Right atrium auricular region (tissue), 2 donors: ENCODE measurements around the gene RAP1A. TPM values are rescaled to one million over a fixed set of nuclear protein-coding genes. Genes with fewer than 3 reads are reported as not detected.

ENCODE experiments used
- DNase-seq: peaks from one replicate; pipeline ENCODE4 v3.0.0-alpha.2; 2019; ENCODE audit warnings: low spot score
- H3K27ac ChIP-seq, 2 donors: fragments of 200-600 bp; sonication (generic); 1 replicate in 1 of 2; 2 replicates in 1 of 2; pipeline ENCODE4 v1.5.1; 2016 to 2019
- H3K27me3 ChIP-seq, 2 donors: fragments of 200-600 bp; sonication (generic); one replicate each; pipeline versions ENCODE4 v1.5.1 to v1.6.0; 2017 to 2019
- H3K36me3 ChIP-seq: fragments of 200-600 bp; sonication (generic); one replicate; pipeline ENCODE4 v1.5.1; 2016
- H3K4me1 ChIP-seq, 2 donors: fragments of 200-600 bp; sonication (generic); one replicate each; pipeline versions ENCODE4 v1.5.1 to v1.6.0; 2017 to 2019
- H3K4me3 ChIP-seq, 2 donors: fragments of 200-600 bp; sonication (generic); 1 replicate in 1 of 2; 2 replicates in 1 of 2; pipeline ENCODE4 v1.5.1; 2017 to 2019; ENCODE audit warnings: mild to moderate bottlenecking in 1 of 2, moderate library complexity in 1 of 2
- H3K9me3 ChIP-seq, 2 donors: fragments of 200-600 bp; sonication (generic); one replicate each; pipeline ENCODE4 v1.5.1; 2019
- total RNA-seq, 2 donors: library from RNA; depleted of rRNA; stranded (reverse); fragments of >200 nt; gene quantifications; one replicate each; pipeline ENCODE4 v1.1.0, GENCODE V29; 2016
- TF ChIP-seq, protein P1 (sequence below), 2 donors: fragments of 200-600 bp; sonication (generic); IDR thresholded peaks; one replicate each; pipeline ENCODE4 v1.5.1; 2019; ENCODE audit warnings: antibody characterized with exemption in 2 of 2

RAP1A gene
- total RNA-seq, 2 donors from 2014 or later, result 62.1 to 72.8 TPM

DNA sequence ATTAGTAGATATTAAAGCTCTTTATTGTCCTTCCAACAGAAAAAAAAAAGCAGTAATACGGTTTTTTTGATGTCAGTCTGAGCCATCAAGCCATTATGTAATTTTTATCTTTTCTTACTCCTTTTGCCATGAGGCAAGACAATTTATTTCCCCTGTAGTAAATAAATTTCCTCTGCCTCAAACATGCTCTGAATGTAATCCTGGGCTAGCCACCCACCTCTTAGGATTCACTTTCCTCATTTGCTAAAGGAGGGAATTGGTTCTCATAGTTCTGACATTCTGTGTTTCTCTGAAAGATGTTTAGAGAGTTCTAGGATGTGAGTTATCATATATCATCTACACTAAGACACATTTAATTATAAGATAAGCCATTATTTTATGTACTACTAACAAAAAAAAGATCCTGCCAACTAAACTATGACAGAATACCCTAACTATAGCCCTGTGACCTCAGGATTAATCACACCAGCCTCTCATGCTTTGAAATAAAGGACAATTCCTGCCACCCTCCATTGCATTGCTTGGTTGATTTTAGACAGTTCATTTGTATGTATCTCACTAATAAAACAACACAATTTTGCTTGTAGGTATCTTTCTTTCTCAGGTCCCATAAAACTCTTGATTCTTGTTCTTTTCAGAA lies 34.0 kb upstream of the RAP1A start:
- H3K9me3 ChIP-seq, result no peaks in the 10 kb centered on the region

DNA sequence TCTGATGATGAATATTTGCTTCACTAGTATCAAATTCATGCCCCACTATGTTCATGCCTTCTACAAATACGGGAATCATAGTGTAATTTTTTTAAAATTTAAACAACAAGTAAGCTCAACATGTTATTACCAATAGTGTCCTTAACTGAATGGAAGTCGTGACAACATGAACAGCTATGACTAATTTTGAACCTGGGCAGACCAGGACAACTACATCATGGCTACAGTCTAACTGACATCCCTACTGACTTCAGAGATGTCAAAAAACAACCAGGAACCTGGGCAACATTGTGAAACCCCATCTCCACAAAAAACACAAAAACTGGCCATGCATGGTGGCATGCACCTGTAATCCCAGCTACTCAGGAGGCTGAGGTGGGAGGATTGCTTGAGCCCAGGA lies 33.5 kb upstream of the RAP1A start:
- H3K27ac ChIP-seq, result no peak overlapping the region
- no peaks in the 10 kb centered on the region for H3K9me3 ChIP-seq
- H3K4me1 ChIP-seq, result peaks cover 0 to 10% of the 10 kb centered on the region in 2 donors
- H3K27me3 ChIP-seq, result no peaks in the 10 kb centered on the region
- DNase-seq, result no peak
- TF ChIP-seq, protein P1, sequence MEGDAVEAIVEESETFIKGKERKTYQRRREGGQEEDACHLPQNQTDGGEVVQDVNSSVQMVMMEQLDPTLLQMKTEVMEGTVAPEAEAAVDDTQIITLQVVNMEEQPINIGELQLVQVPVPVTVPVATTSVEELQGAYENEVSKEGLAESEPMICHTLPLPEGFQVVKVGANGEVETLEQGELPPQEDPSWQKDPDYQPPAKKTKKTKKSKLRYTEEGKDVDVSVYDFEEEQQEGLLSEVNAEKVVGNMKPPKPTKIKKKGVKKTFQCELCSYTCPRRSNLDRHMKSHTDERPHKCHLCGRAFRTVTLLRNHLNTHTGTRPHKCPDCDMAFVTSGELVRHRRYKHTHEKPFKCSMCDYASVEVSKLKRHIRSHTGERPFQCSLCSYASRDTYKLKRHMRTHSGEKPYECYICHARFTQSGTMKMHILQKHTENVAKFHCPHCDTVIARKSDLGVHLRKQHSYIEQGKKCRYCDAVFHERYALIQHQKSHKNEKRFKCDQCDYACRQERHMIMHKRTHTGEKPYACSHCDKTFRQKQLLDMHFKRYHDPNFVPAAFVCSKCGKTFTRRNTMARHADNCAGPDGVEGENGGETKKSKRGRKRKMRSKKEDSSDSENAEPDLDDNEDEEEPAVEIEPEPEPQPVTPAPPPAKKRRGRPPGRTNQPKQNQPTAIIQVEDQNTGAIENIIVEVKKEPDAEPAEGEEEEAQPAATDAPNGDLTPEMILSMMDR (IDR thresholded peaks at IDR 0.05), result no peak
- no peak overlapping the region for H3K4me3 ChIP-seq
- no peaks in the 10 kb centered on the region for H3K36me3 ChIP-seq

More for the DNA sequence above, 34.0 kb upstream of the RAP1A start:
- DNase-seq, result no peak
- Histone ChIP-seq H3K4me1 (peaks cover 0 to 10% of the 10 kb centered on the region in 2 donors), H3K4me3 (no peak overlapping the region), H3K27me3 (no peaks in the 10 kb centered on the region), H3K27ac (no peak overlapping the region), H3K36me3 (no peaks in the 10 kb centered on the region)
- TF ChIP-seq, protein P1 (IDR thresholded peaks at IDR 0.05), result no peak

DNA sequence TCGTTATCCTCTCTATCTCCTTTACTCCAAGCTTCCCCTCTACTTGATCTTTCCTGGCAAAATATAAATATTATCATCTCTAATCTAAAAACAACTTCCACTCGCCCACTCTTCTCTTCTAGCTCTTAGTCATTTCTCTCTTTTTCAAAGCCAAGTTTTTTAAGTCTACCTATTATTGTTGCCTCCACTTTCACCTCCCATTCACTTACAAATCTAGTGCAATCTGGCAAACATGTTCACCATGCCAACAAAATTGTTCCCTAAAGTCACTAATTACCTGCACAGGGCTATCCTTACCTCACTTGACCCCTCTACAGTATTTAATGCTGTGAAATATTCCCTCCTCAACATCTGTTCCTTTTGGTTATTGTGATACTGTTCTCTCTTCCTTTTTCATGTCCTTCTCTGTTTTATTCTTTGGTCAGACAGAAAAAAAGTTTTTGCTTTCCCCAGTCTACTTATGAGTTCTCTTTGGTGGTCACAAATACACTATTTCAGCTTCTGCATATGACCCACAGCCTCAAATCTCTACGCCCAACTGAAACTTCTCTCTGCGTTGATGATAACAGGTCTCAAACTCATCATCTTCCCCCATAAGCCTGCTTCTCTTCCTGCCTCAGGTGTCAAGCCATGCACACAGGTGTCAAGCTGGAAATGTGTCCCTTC lies 31.9 kb upstream of the RAP1A start:
- DNase-seq, result no peak
- H3K27me3 ChIP-seq, result no peaks in the 10 kb centered on the region
- TF ChIP-seq, protein P1 (IDR thresholded peaks at IDR 0.05), result no peak
- H3K4me3 ChIP-seq, result no peak overlapping the region
- H3K27ac ChIP-seq, result no peak overlapping the region
- H3K4me1 ChIP-seq, result peaks cover 0 to 19% of the 10 kb centered on the region in 2 donors
- no peaks in the 10 kb centered on the region for H3K36me3 ChIP-seq
- H3K9me3 ChIP-seq, result no peaks in the 10 kb centered on the region

DNA sequence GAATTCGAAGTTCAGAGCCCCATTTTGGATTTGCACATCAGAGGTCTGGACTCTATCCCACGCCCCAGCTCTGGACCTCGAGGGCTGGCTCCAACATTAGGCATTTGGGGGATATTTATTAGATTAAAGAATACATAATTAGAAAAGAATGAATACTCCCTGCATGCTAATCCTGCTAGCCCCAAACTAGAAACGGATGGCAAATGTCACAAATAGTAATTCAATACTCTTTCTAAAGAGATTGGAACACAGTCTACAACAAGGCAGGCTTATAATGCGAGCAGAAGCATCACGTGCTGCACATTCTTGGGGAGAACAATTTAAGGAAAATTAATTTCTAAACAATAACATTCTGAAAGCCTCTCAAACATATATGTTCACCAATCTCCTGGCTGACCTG lies 27.7 kb upstream of the RAP1A start:
- no peak for DNase-seq
- Histone ChIP-seq H3K4me1 (peaks cover 0 to 41% of the 10 kb centered on the region in 2 donors), H3K36me3 (no peaks in the 10 kb centered on the region), H3K27me3 (no peaks in the 10 kb centered on the region), H3K9me3 (no peaks in the 10 kb centered on the region), H3K4me3 (no peak overlapping the region), H3K27ac (peak overlapping the region; percentile 86 to 88)
- TF ChIP-seq, protein P1 (IDR thresholded peaks at IDR 0.05), result no peak

DNA sequence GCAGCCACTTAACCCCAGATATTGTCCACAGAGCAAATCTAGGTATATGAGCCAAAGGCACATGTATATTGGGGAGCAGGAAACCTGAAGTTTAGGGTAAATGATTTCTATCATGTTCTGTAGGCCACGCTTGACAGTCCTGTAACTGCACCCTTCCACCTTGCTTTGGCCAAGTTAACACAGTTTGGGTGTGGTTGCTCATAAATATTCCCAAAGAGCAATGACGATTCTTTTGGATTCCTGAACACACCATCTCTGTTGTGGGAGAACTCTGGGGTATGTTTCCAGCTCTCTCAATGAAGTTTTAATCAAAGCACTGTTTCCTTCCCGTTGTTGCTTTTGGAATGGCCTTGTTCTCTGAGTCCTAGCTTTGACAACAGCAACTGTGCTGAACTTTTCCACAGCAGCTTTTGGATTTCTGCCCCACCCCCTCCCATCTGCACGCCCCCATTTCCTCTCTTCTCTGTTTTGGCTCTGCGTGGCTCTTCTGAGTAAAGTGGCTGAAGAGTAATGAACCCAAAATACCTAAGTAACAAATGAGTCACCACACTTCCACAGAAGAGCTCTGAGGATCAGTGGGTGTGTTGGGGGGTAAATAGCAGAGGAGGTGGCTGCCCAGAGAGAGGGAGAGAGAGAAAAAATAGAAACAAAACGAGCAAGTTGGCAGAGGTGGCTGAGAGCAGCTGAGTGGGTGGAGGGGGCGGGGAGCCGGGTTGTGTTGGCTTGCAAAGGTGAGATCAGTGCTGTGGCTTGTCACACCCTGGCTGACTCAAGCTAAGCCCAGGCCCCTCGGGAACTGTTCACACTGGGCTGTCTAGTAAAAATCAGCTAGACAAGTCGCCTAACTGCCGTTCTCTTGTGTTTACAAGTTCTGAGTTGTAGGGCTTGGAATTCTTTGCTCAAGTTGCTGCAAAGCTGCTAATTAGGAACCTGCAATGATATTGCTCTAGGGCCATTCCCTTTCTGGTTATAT lies 26.9 kb upstream of the RAP1A start:
- no peaks in the 10 kb centered on the region for H3K36me3 ChIP-seq
- no peaks in the 10 kb centered on the region for H3K27me3 ChIP-seq
- H3K27ac ChIP-seq, result peak overlapping the region; percentile 86 to 88
- peak; percentile 92 for DNase-seq
- H3K4me3 ChIP-seq, result peak overlapping the region in 1 of 2 donors; percentile 16
- TF ChIP-seq, protein P1 (IDR thresholded peaks at IDR 0.05), result no peak
- no peaks in the 10 kb centered on the region for H3K9me3 ChIP-seq
- H3K4me1 ChIP-seq, result peaks cover 0 to 41% of the 10 kb centered on the region in 2 donors
